H1 (cell line): ENCODE results near the gene WNT2.

Source experiments
- CTCF ChIP-seq, 3 experiments: IDR thresholded peaks; 1 replicate in 2 of 3; 2 replicates in 1 of 3; pipeline versions ENCODE4 v1.5.1 to v1.6.1; 2011; ENCODE audit warnings: low read length in 3 of 3, mild to moderate bottlenecking in 3 of 3, inconsistent platforms in 2 of 3, low read depth in 1 of 3, moderate library complexity in 1 of 3; ENCODE audit not compliant: insufficient read depth in 1 of 3; ENCODE audit errors: control extremely low read depth in 1 of 3
- EZH2 ChIP-seq: fragments of 200-600 bp; sonication (generic); IDR thresholded peaks from 2 replicates; pipeline ENCODE4 v1.7.1; 2012; ENCODE audit warnings: low read depth, mild to moderate bottlenecking, moderate library complexity, low read length, inconsistent platforms; ENCODE audit not compliant: severe bottlenecking
- POLR2AphosphoS5 ChIP-seq: IDR thresholded peaks from 2 replicates; pipeline ENCODE4 v1.6.1; 2011; ENCODE audit warnings: low read depth, low read length
- SRF ChIP-seq: IDR thresholded peaks from 2 replicates; pipeline ENCODE4 v1.6.1; 2011; ENCODE audit warnings: mild to moderate bottlenecking, low read depth, low read length, moderate library complexity

DNA sequence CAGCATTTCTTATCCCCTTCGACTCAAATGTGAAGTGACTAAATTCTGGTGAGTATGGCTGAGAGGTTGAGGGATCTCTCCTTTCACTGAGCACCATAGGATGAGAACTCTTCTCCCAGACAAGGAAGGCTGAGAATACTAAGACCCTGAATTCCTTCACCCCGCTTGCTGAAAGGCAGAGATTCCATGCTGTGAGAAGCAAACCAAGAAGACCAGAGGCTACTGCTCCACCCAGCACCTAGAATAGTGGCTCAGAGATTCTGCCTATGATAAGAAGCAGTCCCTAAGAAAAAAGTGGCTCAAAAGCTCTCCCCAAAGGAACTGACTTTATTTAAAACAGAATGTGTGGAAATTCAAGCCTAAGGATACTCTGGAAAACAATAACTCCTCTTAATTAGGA is 26.7 kb upstream of the WNT2 start:
- TF ChIP-seq CTCF (IDR thresholded peaks at IDR 0.05; ENCODE audit: control extremely low read depth in 1 of 3, insufficient read depth in 1 of 3, low read depth in 1 of 3, low read length in 3 of 3) (no peak), EZH2 (no peak), SRF (no peak), POLR2AphosphoS5 (no peak)
